Activated naive CD8-positive, alpha-beta T cell treated with anti-CD3 and anti-CD28 coated beads, Interleukin-2, amount 10 ng/mL, durations not matched to agents 7 days and 5 days (primary cell): ENCODE data around the gene BICRA. TPM values are rescaled to one million over a fixed set of nuclear protein-coding genes. Genes with fewer than 3 reads are reported as not detected.

ENCODE experiments used
- total RNA-seq, 2 experiments: library from RNA; stranded (reverse); gene quantifications; one replicate each; pipeline ENCODE4 v1.2.3, GENCODE V29; 2021

Gene BICRA
- total RNA-seq, 2 experiments from 2014 or later: 22.6 to 28.4 TPM

Other genes starting within 250 kb of the BICRA start
- under 1 TPM in 1 of 2 experiments, not detected in 1; 0.68 TPM for gene MEIS3, start 189.6 kb upstream of the BICRA start, total RNA-seq
- gene SLC8A2, start 137.2 kb upstream of the BICRA start, total RNA-seq: under 1 TPM in 1 of 2 experiments, not detected in 1; 0.20 TPM
- 1 to 10 TPM; 8.0 to 8.6 TPM for gene KPTN, start 124.9 kb upstream of the BICRA start, total RNA-seq
- 100 to 1,000 TPM in 1 of 2 experiments, 10 to 100 TPM in 1; 96.4 to 103 TPM for gene NAPA, start 94.1 kb upstream of the BICRA start, total RNA-seq
- 1 to 10 TPM in 1 of 2 experiments, under 1 TPM in 1; 0.30 to 1.2 TPM for gene ZNF541, start 36.0 kb upstream of the BICRA start, total RNA-seq
- under 1 TPM; 0.22 to 0.23 TPM for gene EHD2, start 104.3 kb downstream of the BICRA start, total RNA-seq
- gene NOP53, start 136.4 kb downstream of the BICRA start, total RNA-seq: 100 to 1,000 TPM; 434 to 469 TPM
- 100 to 1,000 TPM; 116 to 120 TPM for gene SELENOW, start 169.6 kb downstream of the BICRA start, total RNA-seq
- not detected for gene TPRX1, start 195.4 kb downstream of the BICRA start, total RNA-seq
- under 1 TPM in 1 of 2 experiments, not detected in 1; 0.06 TPM for gene CRX, start 212.8 kb downstream of the BICRA start, total RNA-seq